PC-9 (cell line): Measurements from ENCODE around the gene RIPOR3.

Source experiments
- EZH2 ChIP-seq: fragments of 200-600 bp; sonication (generic); IDR thresholded peaks from 2 replicates; pipeline ENCODE4 v1.8.0; 2017; ENCODE audit warnings: antibody characterized with exemption, low read depth
- TF ChIP-seq, protein P1 (sequence below): fragments of 200-600 bp; sonication (generic); conservative IDR thresholded peaks from 2 replicates; pipeline ENCODE4 v1.6.1; 2017; ENCODE audit warnings: mixed run types, antibody characterized with exemption, mild to moderate bottlenecking, moderate library complexity

DNA sequence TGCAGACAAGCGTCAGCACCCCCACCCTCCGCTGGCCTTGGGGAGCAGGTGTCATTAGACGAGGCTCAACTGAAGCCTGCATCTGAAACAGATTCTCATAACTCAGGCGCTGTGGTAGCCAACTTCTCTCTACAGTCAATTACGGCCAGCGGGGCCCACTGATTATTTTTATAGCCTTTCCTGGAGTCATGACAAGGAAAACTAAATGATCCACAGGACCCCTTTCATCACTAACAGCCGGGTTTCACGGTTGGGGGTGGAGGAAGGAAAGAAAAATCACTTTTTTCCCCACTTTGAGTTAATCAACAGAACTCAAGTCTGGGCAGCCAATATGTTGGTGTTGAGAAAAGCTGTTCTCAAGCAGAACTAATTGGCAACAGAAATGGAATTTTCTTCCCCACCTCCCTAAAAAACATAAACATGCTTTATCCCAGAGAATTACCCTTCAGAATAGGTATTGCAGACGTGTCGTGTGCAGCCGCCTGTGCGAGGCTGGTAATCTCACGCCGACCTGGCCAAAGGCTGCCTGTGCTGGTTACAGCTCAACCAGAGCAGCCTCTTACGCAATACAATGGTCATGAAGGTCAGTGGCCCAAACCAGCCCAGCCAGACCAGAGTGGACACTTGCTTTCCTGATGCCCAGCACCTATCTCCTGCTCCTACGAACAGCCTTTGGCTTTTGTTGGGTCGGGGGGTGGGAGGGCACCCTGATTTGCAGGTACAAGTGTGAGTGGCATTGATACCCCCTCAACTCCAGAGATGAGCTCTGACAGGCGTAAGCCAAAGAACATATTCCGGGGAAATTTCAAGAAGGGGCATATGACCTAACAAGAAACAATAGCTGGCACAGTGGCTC, 11.0 kb downstream of the RIPOR3 start:
- TF ChIP-seq EZH2, result no peak
- TF ChIP-seq, protein P1, sequence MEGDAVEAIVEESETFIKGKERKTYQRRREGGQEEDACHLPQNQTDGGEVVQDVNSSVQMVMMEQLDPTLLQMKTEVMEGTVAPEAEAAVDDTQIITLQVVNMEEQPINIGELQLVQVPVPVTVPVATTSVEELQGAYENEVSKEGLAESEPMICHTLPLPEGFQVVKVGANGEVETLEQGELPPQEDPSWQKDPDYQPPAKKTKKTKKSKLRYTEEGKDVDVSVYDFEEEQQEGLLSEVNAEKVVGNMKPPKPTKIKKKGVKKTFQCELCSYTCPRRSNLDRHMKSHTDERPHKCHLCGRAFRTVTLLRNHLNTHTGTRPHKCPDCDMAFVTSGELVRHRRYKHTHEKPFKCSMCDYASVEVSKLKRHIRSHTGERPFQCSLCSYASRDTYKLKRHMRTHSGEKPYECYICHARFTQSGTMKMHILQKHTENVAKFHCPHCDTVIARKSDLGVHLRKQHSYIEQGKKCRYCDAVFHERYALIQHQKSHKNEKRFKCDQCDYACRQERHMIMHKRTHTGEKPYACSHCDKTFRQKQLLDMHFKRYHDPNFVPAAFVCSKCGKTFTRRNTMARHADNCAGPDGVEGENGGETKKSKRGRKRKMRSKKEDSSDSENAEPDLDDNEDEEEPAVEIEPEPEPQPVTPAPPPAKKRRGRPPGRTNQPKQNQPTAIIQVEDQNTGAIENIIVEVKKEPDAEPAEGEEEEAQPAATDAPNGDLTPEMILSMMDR, result no peak
